HCT116 (cell line): ENCODE data around the gene FRMD3.

Experiments used
- CTCF ChIP-seq, 3 experiments: fragments of 200-600 bp in 1 of 3; sonication (generic) in 1 of 3; IDR thresholded peaks in 2 of 3; conservative IDR thresholded peaks in 1 of 3; 2 replicates each; pipeline ENCODE4 v1.5.1; 2012 to 2017; ENCODE audit warnings: low read depth in 2 of 3, low read length in 2 of 3, antibody characterized with exemption in 1 of 3, borderline replicate concordance in 1 of 3, control low read depth in 1 of 3, mild to moderate bottlenecking in 1 of 3, mixed read lengths in 1 of 3, mixed run types in 1 of 3, moderate library complexity in 1 of 3; ENCODE audit not compliant: insufficient read depth in 1 of 3
- SP1 ChIP-seq: IDR thresholded peaks from 2 replicates; pipeline ENCODE4 v1.6.1; 2012; ENCODE audit warnings: low read depth

GRCh38 chr9:83281306-83282255 is 256.6 kb downstream of the FRMD3 start:
- TF ChIP-seq SP1 (no peak), CTCF (IDR thresholded peaks at IDR 0.05 in 2 of 3, conservative IDR thresholded peaks at IDR 0.05 in 1 of 3; ENCODE audit: borderline replicate concordance in 1 of 3, insufficient read depth in 1 of 3, low read depth in 2 of 3, low read length in 2 of 3) (no peak)
